NOMO-1 treated with DMSO at 0.1 percent for 48 hours (cell line): ENCODE data around the gene ASZ1.

ENCODE experiments used
- DNase-seq: peaks from one replicate; lab custom pipeline; 2025; ENCODE audit not compliant: unreplicated experiment; lab: John Stamatoyannopoulos, UW

ASZ1 gene

DNA sequence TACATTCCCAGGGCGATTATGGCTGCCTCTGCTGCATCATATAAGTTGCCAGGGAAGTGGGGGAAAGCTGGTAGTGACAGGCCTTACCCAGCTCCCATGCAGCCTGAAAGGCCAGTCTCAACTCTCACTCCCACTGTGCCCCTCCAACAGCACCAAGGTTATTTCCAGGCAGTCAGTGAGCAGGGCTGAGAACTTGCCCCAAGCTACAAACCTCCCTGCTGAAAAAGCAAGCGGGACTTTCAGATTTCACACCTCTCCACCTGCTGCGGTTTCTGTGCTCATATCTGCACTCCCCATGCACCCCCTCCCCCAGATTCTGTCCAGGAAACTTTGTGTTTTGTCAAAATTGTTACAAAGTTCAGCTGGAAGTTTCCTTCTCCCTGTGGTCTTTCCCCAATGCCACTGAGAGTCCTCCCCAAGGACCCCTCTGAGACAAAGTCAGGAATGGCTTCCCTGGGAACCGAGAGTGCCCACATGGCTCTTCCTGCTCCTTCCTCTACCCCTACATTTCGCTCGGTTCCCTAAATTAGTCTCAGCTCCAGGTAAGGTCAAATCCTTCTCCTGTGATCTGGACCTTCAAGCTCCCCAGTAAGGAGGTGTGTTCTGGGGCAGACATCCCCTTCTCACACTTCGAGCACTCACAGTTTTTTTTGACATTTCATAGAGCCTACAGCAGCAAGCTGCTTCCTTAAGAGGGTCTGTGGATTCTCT, 79.2 kb downstream of the ASZ1 start:
- no peak for DNase-seq

GRCh38 chr7:117347480-117347879, 79.8 kb downstream of the ASZ1 start:
- DNase-seq = no peak

GRCh38 chr7:117346161-117346560, 81.1 kb downstream of the ASZ1 start:
- DNase-seq = no peak

- no peak for DNase-seq
Observed at GRCh38 chr7:117338020-117338419, 89.3 kb downstream of the ASZ1 start.

DNA sequence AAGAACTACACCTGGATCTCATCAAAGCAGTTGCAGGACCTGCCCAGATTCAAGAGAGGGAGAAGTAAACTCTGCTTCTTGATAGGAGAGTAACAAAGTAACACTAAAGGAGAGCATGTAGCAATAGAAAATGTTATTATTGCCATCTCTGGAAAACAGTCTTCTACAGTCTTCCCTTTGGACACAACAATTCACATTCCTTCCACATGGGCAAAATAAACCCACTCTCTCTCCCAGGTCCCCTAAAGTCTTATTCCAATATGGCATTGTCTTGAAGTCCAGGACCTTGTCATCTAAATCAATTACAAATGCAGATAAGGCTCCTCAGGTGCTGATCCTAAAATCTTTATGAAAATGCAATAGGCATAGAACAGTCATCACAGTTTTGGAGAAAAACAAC, 94.1 kb downstream of the ASZ1 start:
- no peak for DNase-seq

GRCh38 chr7:117332031-117332430, 95.3 kb downstream of the ASZ1 start:
- no peak for DNase-seq

- DNase-seq = no peak
Observed at GRCh38 chr7:117325836-117326235, 101.5 kb downstream of the ASZ1 start.

- DNase-seq = no peak
Observed at GRCh38 chr7:117324960-117325359, 102.3 kb downstream of the ASZ1 start.

- DNase-seq = no peak
Observed at GRCh38 chr7:117323851-117324711, 103.2 kb downstream of the ASZ1 start.

- DNase-seq = no peak
Observed at GRCh38 chr7:117323305-117323850, 103.9 kb downstream of the ASZ1 start.

GRCh38 chr7:117322741-117323304, 104.5 kb downstream of the ASZ1 start, which contains the start of gene WNT2:
Gene WNT2 (minus strand): TSS chr7:117323058. CDS start chr7:117322989, 69 bp downstream.
- DNase-seq = no peak

DNA sequence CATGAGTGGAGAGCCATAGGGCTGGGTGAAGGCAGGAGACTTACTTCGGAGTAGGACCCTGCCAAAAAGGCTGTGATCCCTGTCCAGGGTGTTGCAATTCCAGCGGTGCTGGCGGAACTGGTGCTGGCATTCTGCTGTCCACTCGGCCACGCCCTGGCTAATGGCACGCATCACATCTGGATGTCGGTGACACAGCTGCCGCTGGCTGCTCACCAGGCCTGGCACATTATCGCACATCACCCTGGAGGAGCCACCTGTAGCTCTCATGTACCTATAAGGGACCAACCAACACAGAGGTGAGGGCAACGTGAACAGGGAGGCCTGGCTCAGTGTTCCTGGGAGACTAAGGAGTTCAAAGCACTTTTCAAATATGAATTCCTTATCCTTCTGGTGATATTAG, 106.8 kb downstream of the ASZ1 start:
- no peak for DNase-seq

GRCh38 chr7:117319181-117319580, 108.1 kb downstream of the ASZ1 start:
- no peak for DNase-seq

DNA sequence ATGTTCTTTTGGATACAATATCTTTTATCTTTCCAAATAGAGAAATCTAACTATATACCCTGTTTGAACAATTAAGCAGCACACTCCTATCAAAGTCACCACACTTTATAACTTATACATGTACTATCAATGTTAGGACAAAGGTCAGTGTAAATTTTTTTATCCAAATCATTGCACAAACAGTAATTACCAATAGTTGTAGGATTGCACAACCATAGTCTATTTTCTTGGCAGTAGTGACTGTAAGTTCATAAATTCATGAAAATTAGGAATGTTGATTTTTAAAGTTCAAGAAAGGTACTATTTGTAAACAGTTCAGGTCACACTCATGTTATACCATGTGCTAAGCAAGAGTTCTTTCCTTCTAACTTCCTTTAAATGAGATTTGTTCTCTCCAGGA, 113.7 kb downstream of the ASZ1 start:
- DNase-seq = no peak
